CD4-positive, alpha-beta T cell (primary cell): ENCODE measurements around the gene TSEN2. TPM values are rescaled to one million over a fixed set of nuclear protein-coding genes. Genes with fewer than 3 reads are reported as not detected.

ENCODE experiments used
- ATAC-seq: fragments of 200-7000 bp; cut with Tn5 transposase; one replicate; pipeline ENCODE4 v1.10.0; 2022; ENCODE audit warnings: mild to moderate bottlenecking; ENCODE audit not compliant: poor library complexity
- CTCF ChIA-PET: fragments of 350-600 bp; sonication (Branson Sonifier 250); formaldehyde crosslinking; loops from one replicate; lab custom pipeline; 2021; ENCODE audit warnings: antibody characterized with exemption, inconsistent platforms; lab: Charles Lee
- POLR2A ChIA-PET: fragments of 350-600 bp; sonication (Branson Sonifier 250); formaldehyde crosslinking; loops from one replicate; lab custom pipeline; 2021; ENCODE audit warnings: antibody characterized with exemption, inconsistent platforms; lab: Charles Lee
- DNase-seq, 14 experiments: peaks; one replicate each; pipeline ENCODE4 v3.0.0-alpha.2; 2013 to 2020; ENCODE audit warnings: mixed read lengths in 2 of 14
- H3K27ac ChIP-seq, 2 donors: one replicate each; pipeline versions ENCODE4 v1.5.1 to v1.7.0; 2013; ENCODE audit warnings: low read length in 2 of 2, low read depth in 1 of 2, mild to moderate bottlenecking in 1 of 2
- H3K27me3 ChIP-seq, 2 experiments: 1 replicate in 1 of 2; 2 replicates in 1 of 2; pipeline versions ENCODE4 v1.6.1 to v1.7.0; 2013; ENCODE audit warnings: low read length in 2 of 2, control low read depth in 1 of 2, mild to moderate bottlenecking in 1 of 2, moderate library complexity in 1 of 2; ENCODE audit not compliant: insufficient read depth in 2 of 2, control insufficient read depth in 1 of 2
- H3K36me3 ChIP-seq: one replicate; pipeline ENCODE4 v1.6.1; 2013; ENCODE audit warnings: low read length, control low read depth; ENCODE audit not compliant: insufficient read depth
- H3K4me1 ChIP-seq: one replicate; pipeline ENCODE4 v1.6.1; 2013; ENCODE audit warnings: low read length, control low read depth; ENCODE audit not compliant: insufficient read depth
- H3K4me3 ChIP-seq: one replicate; pipeline ENCODE4 v1.5.1; 2013; ENCODE audit warnings: mild to moderate bottlenecking, low read length, moderate library complexity
- H3K9me3 ChIP-seq, 2 experiments: 1 replicate in 1 of 2; 2 replicates in 1 of 2; pipeline versions ENCODE4 v1.6.1 to v1.7.0; 2013; ENCODE audit warnings: low read length in 2 of 2, mild to moderate bottlenecking in 2 of 2, control low read depth in 1 of 2, moderate library complexity in 1 of 2; ENCODE audit not compliant: control insufficient read depth in 1 of 2, insufficient read depth in 1 of 2
- H3K27ac Mint-ChIP-seq: one replicate; pipeline ENCODE4 v1.8.0; 2020; ENCODE audit warnings: mixed read lengths
- H3K27me3 Mint-ChIP-seq: one replicate; pipeline ENCODE4 v1.8.0; 2021; ENCODE audit warnings: mixed read lengths
- H3K36me3 Mint-ChIP-seq: one replicate; pipeline ENCODE4 v1.8.0; 2021; ENCODE audit warnings: low read depth, mixed read lengths
- H3K4me1 Mint-ChIP-seq: one replicate; pipeline ENCODE4 v1.8.0; 2021; ENCODE audit warnings: low read depth, mixed read lengths
- H3K4me3 Mint-ChIP-seq: one replicate; pipeline ENCODE4 v1.8.0; 2020; ENCODE audit warnings: mild to moderate bottlenecking, mixed read lengths
- H3K9me3 Mint-ChIP-seq: one replicate; pipeline ENCODE4 v1.8.0; 2020; ENCODE audit warnings: mixed read lengths
- intact Hi-C, 2 experiments: fragments of 100-400 bp; cut with DNase I in 1 of 2; cut with micrococcal nuclease in 1 of 2; formaldehyde crosslinking; loops; one replicate each; pipeline versions ENCODE4 v1.15.1 to v1.9.0; 2023 to 2025; cut with DNase I, micrococcal nuclease
- total RNA-seq, 174 experiments: library from RNA in 2 of 174; stranded (reverse) in 2 of 174; gene quantifications; one replicate each; pipeline ENCODE4 v1.2.3 and lab custom pipeline; 2021 to 2026
- TF ChIP-seq, protein P1 (sequence below): fragments of 200-600 bp; IDR thresholded peaks from one replicate; pipeline ENCODE4 v1.8.0; 2022; ENCODE audit warnings: antibody characterized with exemption, mild to moderate bottlenecking

Gene TSEN2
- total RNA-seq, 2 experiments from 2014 or later, result 8.0 to 8.2 TPM

DNA sequence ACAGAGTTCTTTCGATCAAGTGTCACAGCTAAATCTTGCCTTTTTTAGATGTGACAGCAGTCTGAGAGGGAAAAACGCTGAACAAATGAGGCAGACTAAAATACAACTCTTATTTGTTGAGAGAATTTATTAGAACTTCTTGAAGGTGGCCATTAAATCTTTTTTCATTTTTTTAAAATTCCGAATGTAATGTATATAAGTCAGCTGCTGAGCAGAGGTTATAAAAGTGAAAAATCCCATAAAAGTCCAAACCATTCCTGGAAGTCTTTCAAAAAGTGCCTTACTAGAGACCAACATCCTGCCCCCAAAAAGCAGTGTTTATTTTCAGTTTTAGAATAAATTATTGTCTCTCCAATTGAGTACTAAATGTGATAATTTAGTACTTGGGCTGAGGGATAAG, 3.1 kb downstream of the TSEN2 start:
- peak overlapping the region; percentile 11 for H3K4me3 Mint-ChIP-seq
- H3K27ac ChIP-seq, result no peak overlapping the region
- no peak overlapping the region for H3K27ac Mint-ChIP-seq
- H3K36me3 Mint-ChIP-seq, result peaks cover 38% of the 10 kb centered on the region
- no peaks in the 10 kb centered on the region for H3K27me3 ChIP-seq
- no peaks in the 10 kb centered on the region for H3K9me3 Mint-ChIP-seq
- ATAC-seq, result no peak
- H3K27me3 Mint-ChIP-seq, result no peaks in the 10 kb centered on the region
- no peaks in the 10 kb centered on the region for H3K9me3 ChIP-seq
- intact Hi-C loops, result loop anchor here in 1 of 2 experiments (5.0 to 10.0 kb wide), 5 partner anchors 175 to 1947 kb away; partner anchors contain the start of genes ATG7 and RAF1
- H3K4me3 ChIP-seq, result no peak overlapping the region
- ChIA-PET POLR2A (no interaction called here), CTCF (no interaction called here)
- peaks cover 22% of the 10 kb centered on the region for H3K4me1 ChIP-seq
- no peak for DNase-seq
- H3K4me1 Mint-ChIP-seq, result peaks cover 47% of the 10 kb centered on the region
- TF ChIP-seq, protein P1, sequence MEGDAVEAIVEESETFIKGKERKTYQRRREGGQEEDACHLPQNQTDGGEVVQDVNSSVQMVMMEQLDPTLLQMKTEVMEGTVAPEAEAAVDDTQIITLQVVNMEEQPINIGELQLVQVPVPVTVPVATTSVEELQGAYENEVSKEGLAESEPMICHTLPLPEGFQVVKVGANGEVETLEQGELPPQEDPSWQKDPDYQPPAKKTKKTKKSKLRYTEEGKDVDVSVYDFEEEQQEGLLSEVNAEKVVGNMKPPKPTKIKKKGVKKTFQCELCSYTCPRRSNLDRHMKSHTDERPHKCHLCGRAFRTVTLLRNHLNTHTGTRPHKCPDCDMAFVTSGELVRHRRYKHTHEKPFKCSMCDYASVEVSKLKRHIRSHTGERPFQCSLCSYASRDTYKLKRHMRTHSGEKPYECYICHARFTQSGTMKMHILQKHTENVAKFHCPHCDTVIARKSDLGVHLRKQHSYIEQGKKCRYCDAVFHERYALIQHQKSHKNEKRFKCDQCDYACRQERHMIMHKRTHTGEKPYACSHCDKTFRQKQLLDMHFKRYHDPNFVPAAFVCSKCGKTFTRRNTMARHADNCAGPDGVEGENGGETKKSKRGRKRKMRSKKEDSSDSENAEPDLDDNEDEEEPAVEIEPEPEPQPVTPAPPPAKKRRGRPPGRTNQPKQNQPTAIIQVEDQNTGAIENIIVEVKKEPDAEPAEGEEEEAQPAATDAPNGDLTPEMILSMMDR, result no peak
- peaks cover 4% of the 10 kb centered on the region for H3K36me3 ChIP-seq

DNA sequence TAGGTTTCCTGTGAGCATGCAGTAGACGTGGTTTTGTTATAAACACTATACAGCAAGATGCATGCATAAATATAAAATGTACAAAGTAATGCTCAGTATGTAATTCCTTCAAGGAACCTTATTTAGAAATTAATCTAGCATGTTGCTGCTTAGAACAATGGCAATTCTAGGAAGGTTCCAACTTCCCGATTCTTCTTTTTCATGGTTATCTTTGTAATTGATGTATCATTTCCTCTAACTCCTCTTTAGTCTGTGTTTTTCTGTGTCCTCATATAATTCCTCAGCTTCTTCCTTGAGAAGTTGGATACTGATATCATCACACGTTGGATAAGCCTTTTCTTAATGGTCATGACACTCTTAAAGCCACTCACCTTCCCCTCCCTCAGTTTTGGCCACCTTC, 3.5 kb downstream of the TSEN2 start:
- Histone ChIP-seq H3K4me1 (peaks cover 22% of the 10 kb centered on the region), H3K36me3 (peaks cover 7% of the 10 kb centered on the region), H3K27me3 (no peaks in the 10 kb centered on the region), H3K27ac (no peak overlapping the region), H3K9me3 (no peaks in the 10 kb centered on the region), H3K4me3 (no peak overlapping the region)
- Mint-ChIP-seq H3K36me3 (peaks cover 38% of the 10 kb centered on the region), H3K4me1 (peaks cover 47% of the 10 kb centered on the region), H3K9me3 (no peaks in the 10 kb centered on the region), H3K4me3 (peak overlapping the region; percentile 11), H3K27ac (no peak overlapping the region), H3K27me3 (no peaks in the 10 kb centered on the region)
- DNase-seq (no peak), ATAC-seq (no peak)
- POLR2A ChIA-PET, result no interaction called here
- intact Hi-C loops, result loop anchor here in 1 of 2 experiments (5.0 to 10.0 kb wide), 5 partner anchors 175 to 1947 kb away; partner anchors contain the start of genes ATG7 and RAF1
- TF ChIP-seq, protein P1, result no peak
- CTCF ChIA-PET, result no interaction called here

DNA sequence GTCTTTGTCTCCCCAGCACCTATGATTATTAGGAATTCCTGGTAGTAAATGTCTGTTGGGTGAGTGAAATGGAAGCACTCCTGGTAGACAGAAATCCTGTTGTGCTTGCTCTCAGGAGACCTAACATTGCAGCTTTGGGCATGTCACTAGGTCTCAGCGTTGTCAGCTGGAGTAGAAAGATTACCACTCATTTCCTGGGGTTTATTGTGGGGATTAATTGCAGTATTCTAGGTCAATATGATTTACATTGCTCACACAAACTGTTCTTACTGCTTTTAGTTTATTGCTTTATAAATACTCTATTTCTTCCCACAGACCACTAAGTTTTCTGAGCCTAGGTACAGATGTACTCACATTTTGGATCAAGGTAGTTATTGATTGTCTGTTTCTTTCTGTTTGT, 5.1 kb downstream of the TSEN2 start:
- Mint-ChIP-seq H3K4me3 (no peak overlapping the region), H3K27ac (no peak overlapping the region), H3K27me3 (no peaks in the 10 kb centered on the region), H3K36me3 (peaks cover 47% of the 10 kb centered on the region), H3K9me3 (no peaks in the 10 kb centered on the region), H3K4me1 (peaks cover 34% of the 10 kb centered on the region)
- DNase-seq (no peak), ATAC-seq (no peak)
- Histone ChIP-seq H3K27ac (no peak overlapping the region), H3K4me1 (peaks cover 12% of the 10 kb centered on the region), H3K27me3 (no peaks in the 10 kb centered on the region), H3K36me3 (peaks cover 12% of the 10 kb centered on the region), H3K9me3 (no peaks in the 10 kb centered on the region), H3K4me3 (no peak overlapping the region)
- ChIA-PET CTCF (no interaction called here), POLR2A (no interaction called here)
- TF ChIP-seq, protein P1, result no peak
- intact Hi-C loops, result loop anchor here in 1 of 2 experiments (5.0 to 10.0 kb wide), 5 partner anchors 173 to 1945 kb away; partner anchors contain the start of genes ATG7 and RAF1
